H9 (cell line): Measurements from ENCODE around the gene HEXIM1. TPM values are rescaled to one million over a fixed set of nuclear protein-coding genes. Genes with fewer than 3 reads are reported as not detected.

Source experiments
- DNase-seq: peaks from one replicate; pipeline ENCODE4 v3.0.0-alpha.2; 2017
- H2AFZ ChIP-seq: one replicate; pipeline ENCODE4 v1.6.1; 2013; ENCODE audit warnings: mild to moderate bottlenecking, low read length, control low read depth, moderate library complexity
- H2AK5ac ChIP-seq: 2 replicates; pipeline ENCODE4 v1.6.1; 2013; ENCODE audit warnings: low read length, control low read depth, mixed read lengths; ENCODE audit not compliant: insufficient read length
- H2BK120ac ChIP-seq: one replicate; pipeline ENCODE4 v1.6.1; 2013; ENCODE audit warnings: low read depth, mild to moderate bottlenecking, low read length, control low read depth, inconsistent platforms; ENCODE audit not compliant: poor library complexity, severe bottlenecking
- H2BK12ac ChIP-seq: 2 replicates; pipeline ENCODE4 v1.6.1; 2013; ENCODE audit warnings: low read length, control low read depth, mixed read lengths, low read depth; ENCODE audit not compliant: insufficient read length
- H2BK15ac ChIP-seq: 2 replicates; pipeline ENCODE4 v1.6.1; 2013; ENCODE audit warnings: low read depth, low read length, control low read depth
- H2BK20ac ChIP-seq: one replicate; pipeline ENCODE4 v1.6.1; 2013; ENCODE audit warnings: low read depth, mild to moderate bottlenecking, low read length, control low read depth, inconsistent platforms; ENCODE audit not compliant: poor library complexity, severe bottlenecking
- H2BK5ac ChIP-seq: 2 replicates; pipeline ENCODE4 v1.6.1; 2013; ENCODE audit warnings: low read length, control low read depth, mixed read lengths; ENCODE audit not compliant: insufficient read length
- H3K14ac ChIP-seq: 2 replicates; pipeline ENCODE4 v1.6.1; 2013; ENCODE audit warnings: low read length, control low read depth; ENCODE audit not compliant: insufficient read depth
- H3K18ac ChIP-seq: 2 replicates; pipeline ENCODE4 v1.6.1; 2013; ENCODE audit warnings: low read depth, mild to moderate bottlenecking, mixed read lengths, low read length, control low read depth; ENCODE audit not compliant: insufficient read length
- H3K23ac ChIP-seq: 2 replicates; pipeline ENCODE4 v1.6.1; 2013; ENCODE audit warnings: low read length, control low read depth, mixed read lengths, low read depth; ENCODE audit not compliant: insufficient read length
- H3K23me2 ChIP-seq: 2 replicates; pipeline ENCODE4 v1.6.1; 2013; ENCODE audit warnings: low read depth, mild to moderate bottlenecking, mixed read lengths, low read length, control low read depth; ENCODE audit not compliant: insufficient read length, poor library complexity, severe bottlenecking
- H3K27ac ChIP-seq: 2 replicates; pipeline ENCODE4 v1.5.1; 2013; ENCODE audit warnings: low read length, control low read depth, mixed read lengths, low read depth; ENCODE audit not compliant: insufficient read length
- H3K27me3 ChIP-seq: 2 replicates; pipeline ENCODE4 v1.6.1; 2013; ENCODE audit warnings: low read length, control low read depth, inconsistent platforms; ENCODE audit not compliant: insufficient read depth
- H3K4ac ChIP-seq: 2 replicates; pipeline ENCODE4 v1.6.1; 2013; ENCODE audit warnings: low read depth, mild to moderate bottlenecking, control low read depth, inconsistent platforms, low read length, moderate library complexity
- H3K4me1 ChIP-seq: 2 replicates; pipeline ENCODE4 v1.6.1; 2013; ENCODE audit warnings: low read length, control low read depth, inconsistent platforms; ENCODE audit not compliant: insufficient read depth
- H3K4me2 ChIP-seq: 2 replicates; pipeline ENCODE4 v1.6.1; 2013; ENCODE audit warnings: low read length, control low read depth, mixed read lengths; ENCODE audit not compliant: insufficient read length, insufficient read depth
- H3K56ac ChIP-seq: 2 replicates; pipeline ENCODE4 v1.6.1; 2013; ENCODE audit warnings: low read depth, mild to moderate bottlenecking, mixed read lengths, low read length, control low read depth; ENCODE audit not compliant: insufficient read length
- H3K79me1 ChIP-seq: 2 replicates; pipeline ENCODE4 v1.6.1; 2013; ENCODE audit warnings: low read depth, mild to moderate bottlenecking, moderate library complexity, low read length, control low read depth, inconsistent platforms; ENCODE audit not compliant: insufficient read depth, poor library complexity, severe bottlenecking
- H3K79me2 ChIP-seq: 2 replicates; pipeline ENCODE4 v1.6.1; 2013; ENCODE audit warnings: low read length, control low read depth, inconsistent platforms; ENCODE audit not compliant: insufficient read depth
- H3K9ac ChIP-seq: 2 replicates; pipeline ENCODE4 v1.6.1; 2013; ENCODE audit warnings: low read length, control low read depth, mixed read lengths; ENCODE audit not compliant: insufficient read length; ENCODE audit errors: extremely low read depth
- H3K9me3 ChIP-seq: one replicate; pipeline ENCODE4 v1.6.1; 2013; ENCODE audit warnings: low read depth, low read length, inconsistent platforms; ENCODE audit not compliant: control insufficient read depth
- H3T11ph ChIP-seq: one replicate; pipeline ENCODE4 v1.6.1; 2013; ENCODE audit warnings: mild to moderate bottlenecking, low read length, control low read depth, inconsistent platforms
- H4K20me1 ChIP-seq: one replicate; pipeline ENCODE4 v1.6.1; 2013; ENCODE audit not compliant: control insufficient read depth, insufficient read length, insufficient read depth
- H4K5ac ChIP-seq: 2 replicates; pipeline ENCODE4 v1.6.1; 2013; ENCODE audit warnings: low read depth, mild to moderate bottlenecking, mixed read lengths, low read length, control low read depth; ENCODE audit not compliant: insufficient read length
- H4K8ac ChIP-seq: replicated peaks from 2 replicates; pipeline ENCODE4 v1.6.1; 2013; ENCODE audit warnings: low read length, control low read depth, mixed read lengths, low read depth; ENCODE audit not compliant: insufficient read length
- H4K91ac ChIP-seq: 2 replicates; pipeline ENCODE4 v1.6.1; 2013; ENCODE audit warnings: low read depth, mild to moderate bottlenecking, moderate library complexity, mixed read lengths, low read length, control low read depth; ENCODE audit not compliant: insufficient read length
- H3K27ac Mint-ChIP-seq, 3 experiments: 2 replicates in 2 of 3; 3 replicates in 1 of 3; pipeline ENCODE4 v1.8.0; 2020 to 2021; ENCODE audit warnings: mixed read lengths in 3 of 3, mild to moderate bottlenecking in 1 of 3, moderate library complexity in 1 of 3
- H3K27me3 Mint-ChIP-seq: 2 replicates; pipeline ENCODE4 v1.8.0; 2021; ENCODE audit warnings: low read depth, mild to moderate bottlenecking, moderate library complexity, mixed read lengths
- H3K36me3 Mint-ChIP-seq, 3 experiments: 2 replicates in 2 of 3; 3 replicates in 1 of 3; pipeline ENCODE4 v1.8.0; 2020 to 2021; ENCODE audit warnings: low read depth in 3 of 3, mixed read lengths in 3 of 3; ENCODE audit not compliant: insufficient read depth in 1 of 3
- H3K4me1 Mint-ChIP-seq, 2 experiments: 2 replicates each; pipeline ENCODE4 v1.8.0; 2020; ENCODE audit warnings: mixed read lengths in 2 of 2
- H3K4me3 Mint-ChIP-seq, 2 experiments: 2 replicates in 1 of 2; 3 replicates in 1 of 2; pipeline ENCODE4 v1.8.0; 2020 to 2021; ENCODE audit warnings: mild to moderate bottlenecking in 2 of 2, mixed read lengths in 2 of 2, moderate library complexity in 1 of 2
- H3K9me3 Mint-ChIP-seq, 2 experiments: 2 replicates in 1 of 2; 3 replicates in 1 of 2; pipeline ENCODE4 v1.8.0; 2020; ENCODE audit warnings: mild to moderate bottlenecking in 2 of 2, mixed read lengths in 2 of 2, moderate library complexity in 1 of 2
- WGBS: extraction: QIAGEN DNeasy Blood & Tissue Kit; methylation state at CpG from one replicate; pipeline ENCODE4 v1.1.7; 2013; ENCODE audit warnings: missing lambda C conversion rate, low lambda C conversion rate, mixed read lengths; ENCODE audit not compliant: insufficient read length; ENCODE audit errors: extremely low coverage; 5-methylcytosine and 5-hydroxymethylcytosine counted together
- total RNA-seq: library from RNA; stranded (reverse); gene quantifications from 2 replicates; pipeline ENCODE4 v1.2.1, GENCODE V29; 2021
- TF ChIP-seq, protein P1 (sequence below): fragments of 200-600 bp; sonication (generic); conservative IDR thresholded peaks from 3 replicates; pipeline ENCODE4 v1.8.0; 2021; ENCODE audit warnings: antibody characterized with exemption, mild to moderate bottlenecking

HEXIM1 gene
- total RNA-seq, 1 experiment from 2014 or later: 32.4 TPM

DNA sequence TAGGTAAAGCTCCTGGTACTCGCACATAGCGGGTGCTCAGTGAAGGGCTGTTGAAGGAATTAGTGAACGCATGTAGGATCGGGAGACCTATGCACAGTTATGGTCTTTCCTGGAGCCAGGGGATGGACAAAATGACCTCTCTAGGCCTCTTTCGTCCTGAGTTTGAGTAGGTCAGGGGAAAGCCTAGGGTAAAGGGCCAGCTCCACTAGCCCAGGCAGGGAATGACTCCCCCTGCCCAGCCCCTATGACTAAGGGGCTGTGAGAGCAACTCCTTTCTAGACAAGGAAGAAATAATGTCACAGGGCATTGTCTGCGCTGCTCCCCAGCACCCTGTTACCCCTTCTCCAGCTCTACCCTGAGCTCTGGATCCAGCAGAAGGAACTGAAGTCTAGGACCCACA is 48.8 kb downstream of the HEXIM1 start:
- Histone ChIP-seq H3K79me2 (no peaks in the 10 kb centered on the region), H3K27ac (no peak overlapping the region), H3K4ac (no peak overlapping the region), H2AFZ (no peak overlapping the region), H3K27me3 (no peaks in the 10 kb centered on the region), H2BK15ac (no peak overlapping the region), H3K18ac (no peak overlapping the region), H2BK120ac (no peak overlapping the region), H4K20me1 (no peaks in the 10 kb centered on the region), H3K23me2 (no peaks in the 10 kb centered on the region), H3K9me3 (no peaks in the 10 kb centered on the region), H3T11ph (no peak overlapping the region), H4K8ac (no peak overlapping the region), H3K4me2 (no peak overlapping the region), H3K9ac (no peak overlapping the region), H2AK5ac (no peak overlapping the region), H3K14ac (0 out of 2 replicates have a peak overlapping the region, but pooled peaks have one; percentile 62), H3K56ac (no peak overlapping the region), H3K79me1 (no peaks in the 10 kb centered on the region), H3K23ac (no peak overlapping the region), H4K91ac (no peak overlapping the region), H2BK12ac (no peak overlapping the region), H3K4me1 (no peaks in the 10 kb centered on the region; the same call in 1 of the 2 replicates), H2BK20ac (no peak overlapping the region), H2BK5ac (no peak overlapping the region), H4K5ac (no peak overlapping the region)
- Mint-ChIP-seq H3K27me3 (peaks cover 1% of the 10 kb centered on the region; the same call in 1 of the 2 replicates), H3K9me3 (peaks cover 0 to 4% of the 10 kb centered on the region in 2 experiments; a peak in 2 of 5 replicates), H3K36me3 (peaks cover 0 to 4% (median 0%) of the 10 kb centered on the region in 3 experiments; a peak in 3 of 7 replicates), H3K27ac (peak overlapping the region in 2 of 3 experiments; percentile 78 to 96; a peak in 4 of 7 replicates), H3K4me3 (peak overlapping the region in 1 of 2 experiments; percentile 43; a peak in 1 of 5 replicates), H3K4me1 (peaks cover 12 to 15% of the 10 kb centered on the region in 2 experiments)
- no peak for DNase-seq
- WGBS: no CpG with 5 or more reads among the region's 6 CpGs
- TF ChIP-seq, protein P1, sequence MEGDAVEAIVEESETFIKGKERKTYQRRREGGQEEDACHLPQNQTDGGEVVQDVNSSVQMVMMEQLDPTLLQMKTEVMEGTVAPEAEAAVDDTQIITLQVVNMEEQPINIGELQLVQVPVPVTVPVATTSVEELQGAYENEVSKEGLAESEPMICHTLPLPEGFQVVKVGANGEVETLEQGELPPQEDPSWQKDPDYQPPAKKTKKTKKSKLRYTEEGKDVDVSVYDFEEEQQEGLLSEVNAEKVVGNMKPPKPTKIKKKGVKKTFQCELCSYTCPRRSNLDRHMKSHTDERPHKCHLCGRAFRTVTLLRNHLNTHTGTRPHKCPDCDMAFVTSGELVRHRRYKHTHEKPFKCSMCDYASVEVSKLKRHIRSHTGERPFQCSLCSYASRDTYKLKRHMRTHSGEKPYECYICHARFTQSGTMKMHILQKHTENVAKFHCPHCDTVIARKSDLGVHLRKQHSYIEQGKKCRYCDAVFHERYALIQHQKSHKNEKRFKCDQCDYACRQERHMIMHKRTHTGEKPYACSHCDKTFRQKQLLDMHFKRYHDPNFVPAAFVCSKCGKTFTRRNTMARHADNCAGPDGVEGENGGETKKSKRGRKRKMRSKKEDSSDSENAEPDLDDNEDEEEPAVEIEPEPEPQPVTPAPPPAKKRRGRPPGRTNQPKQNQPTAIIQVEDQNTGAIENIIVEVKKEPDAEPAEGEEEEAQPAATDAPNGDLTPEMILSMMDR: no peak
